SH-SY5Y (cell line): Measurements from ENCODE around the gene POLD1.

Experiments
- GATA2 ChIP-seq: IDR thresholded peaks from 2 replicates; pipeline ENCODE4 v1.6.1; 2011; ENCODE audit warnings: mild to moderate bottlenecking, low read depth, low read length
- GATA3 ChIP-seq: IDR thresholded peaks from 2 replicates; pipeline ENCODE4 v1.6.1; 2011; ENCODE audit warnings: low read depth, mild to moderate bottlenecking, low read length, moderate library complexity

DNA sequence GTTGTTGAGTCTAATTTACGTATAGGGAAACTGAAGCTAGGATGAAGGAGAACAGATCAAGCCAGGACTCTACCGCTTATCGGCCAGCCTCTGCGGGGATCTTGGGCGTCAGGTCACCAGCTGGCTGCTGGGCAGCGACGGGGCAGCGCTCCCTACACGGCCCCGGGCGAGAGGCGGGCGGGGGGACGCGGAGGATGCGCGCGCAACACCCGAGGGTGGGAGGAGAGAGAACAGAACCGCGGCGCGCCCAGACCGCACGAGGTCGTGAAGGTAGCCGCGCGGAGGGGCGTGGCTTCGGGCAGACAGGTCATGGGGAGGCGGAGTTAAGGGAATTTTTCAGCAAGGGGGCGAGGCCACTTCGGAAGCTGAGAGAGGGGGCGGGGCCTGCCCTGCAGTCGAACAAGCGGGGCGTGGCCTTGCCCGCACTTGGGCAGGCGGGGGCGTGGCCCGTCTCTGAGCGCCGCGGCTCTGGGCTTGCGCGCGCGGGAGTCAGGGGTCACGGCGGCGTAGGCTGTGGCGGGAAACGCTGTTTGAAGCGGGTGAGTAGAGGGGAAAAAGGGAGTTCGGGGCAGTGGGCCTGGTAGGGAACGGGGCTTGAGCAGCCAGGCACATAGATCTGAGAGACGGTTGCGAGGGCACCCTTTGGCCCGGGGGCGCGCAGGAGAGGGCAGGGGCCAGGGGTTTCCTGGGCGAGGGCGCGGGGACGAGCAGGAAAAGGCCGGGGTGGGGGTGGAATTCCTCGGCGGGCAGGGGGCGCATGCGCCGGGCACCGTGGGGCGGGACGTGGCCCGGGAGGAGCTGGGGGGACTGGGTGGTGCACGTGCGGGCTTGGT, at the start of gene POLD1:
- no peak for TF ChIP-seq GATA2
- no peak for TF ChIP-seq GATA3
